OCI-LY7 (cell line): ENCODE measurements around the gene ABHD10. TPM values are rescaled to one million over a fixed set of nuclear protein-coding genes. Genes with fewer than 3 reads are reported as not detected.

Experiments used
- BruUV-seq: library from RNA; stranded (reverse); fragments of 400-500 nt; replicated peaks from 2 replicates; lab custom pipeline; 2021; lab: Mats Ljungman, UMichigan
- CTCF ChIA-PET: fragments of 300-600 bp; sonication (Branson Sonifier 250); formaldehyde crosslinking; loops from one replicate; lab custom pipeline; 2022; ENCODE audit warnings: antibody characterized with exemption; ENCODE audit not compliant: unreplicated experiment; lab: Charles Lee
- POLR2A ChIA-PET: fragments of 300-600 bp; sonication (Branson Sonifier 250); formaldehyde crosslinking; loops from one replicate; lab custom pipeline; 2022; ENCODE audit warnings: antibody characterized with exemption; lab: Charles Lee
- DNase-seq: peaks from one replicate; pipeline ENCODE4 v3.0.0-alpha.2; 2015; ENCODE audit warnings: low spot score
- H2AFZ ChIP-seq: fragments of 200-600 bp; sonication (generic), shearing (Covaris generic); 2 replicates; pipeline ENCODE4 v1.6.1; 2014; ENCODE audit warnings: mild to moderate bottlenecking, antibody characterized with exemption, low read length, moderate library complexity
- H3K27ac ChIP-seq: fragments of 200-600 bp; sonication (generic); 2 replicates; pipeline ENCODE4 v1.5.1; 2014; ENCODE audit warnings: mixed run types, low read depth, mild to moderate bottlenecking, moderate library complexity, low read length, inconsistent platforms; ENCODE audit not compliant: poor library complexity, severe bottlenecking
- H3K36me3 ChIP-seq: fragments of 200-600 bp; sonication (generic); 2 replicates; pipeline ENCODE4 v1.6.1; 2014; ENCODE audit warnings: mild to moderate bottlenecking, antibody characterized with exemption, low read length, moderate library complexity, mixed read lengths; ENCODE audit not compliant: insufficient read depth
- H3K4me1 ChIP-seq: fragments of 200-600 bp; sonication (generic); 2 replicates; pipeline ENCODE4 v1.5.1; 2014; ENCODE audit warnings: mild to moderate bottlenecking, low read length; ENCODE audit not compliant: insufficient read depth, poor library complexity, severe bottlenecking
- H3K4me2 ChIP-seq: fragments of 200-600 bp; sonication (generic); 2 replicates; pipeline ENCODE4 v1.6.1; 2014; ENCODE audit warnings: mild to moderate bottlenecking, low read length
- H3K4me3 ChIP-seq: fragments of 200-600 bp; sonication (generic); 2 replicates; pipeline ENCODE4 v1.5.1; 2014; ENCODE audit warnings: mild to moderate bottlenecking, low read depth, low read length; ENCODE audit not compliant: poor library complexity, severe bottlenecking
- H3K79me2 ChIP-seq: fragments of 200-600 bp; sonication (generic); 2 replicates; pipeline ENCODE4 v1.6.1; 2016; ENCODE audit warnings: low read depth, mild to moderate bottlenecking, low read length, moderate library complexity, mixed read lengths; ENCODE audit not compliant: insufficient read depth
- H3K9me2 ChIP-seq: fragments of 200-600 bp; sonication (generic); 2 replicates; pipeline ENCODE4 v1.6.1; 2016; ENCODE audit warnings: mild to moderate bottlenecking, low read length, mixed read lengths; ENCODE audit not compliant: insufficient read depth
- H3K9me3 ChIP-seq: fragments of 200-600 bp; sonication (generic); 2 replicates; pipeline ENCODE4 v1.6.1; 2014; ENCODE audit warnings: mild to moderate bottlenecking, mixed run types, low read length, mixed read lengths
- H4K20me1 ChIP-seq: fragments of 200-600 bp; sonication (generic); 2 replicates; pipeline ENCODE4 v1.6.1; 2014; ENCODE audit warnings: mild to moderate bottlenecking, antibody characterized with exemption, low read length, moderate library complexity, mixed read lengths; ENCODE audit not compliant: insufficient read depth
- EZH2phosphoT487 ChIP-seq: fragments of 200-600 bp; sonication (generic); IDR thresholded peaks from 2 replicates; pipeline ENCODE4 v1.6.1; 2018; ENCODE audit warnings: low read depth, borderline replicate concordance, mild to moderate bottlenecking, mixed run types, antibody characterized with exemption, low read length, moderate library complexity, mixed read lengths
- intact Hi-C: fragments of 100-400 bp; cut with micrococcal nuclease; formaldehyde crosslinking; loops from one replicate; pipeline ENCODE4 v1.10.0; 2022; ENCODE audit not compliant: unreplicated experiment
- total RNA-seq, 2 experiments: library from RNA; depleted of rRNA in 1 of 2; stranded (reverse); fragments of >200 nt in 1 of 2; shearing (Covaris generic) in 1 of 2; gene quantifications; 2 replicates each; pipeline ENCODE4 v1.2.3, GENCODE V29; 2014 to 2022
- TF ChIP-seq, protein P1 (sequence below): fragments of 200-600 bp; sonication (generic); conservative IDR thresholded peaks from 2 replicates; pipeline ENCODE4 v1.5.1; 2014; ENCODE audit warnings: mild to moderate bottlenecking, antibody characterized with exemption, low read length, moderate library complexity, mixed read lengths

The ABHD10 gene
- total RNA-seq, 2 experiments from 2014 or later, result 40.8 to 46.5 TPM

DNA sequence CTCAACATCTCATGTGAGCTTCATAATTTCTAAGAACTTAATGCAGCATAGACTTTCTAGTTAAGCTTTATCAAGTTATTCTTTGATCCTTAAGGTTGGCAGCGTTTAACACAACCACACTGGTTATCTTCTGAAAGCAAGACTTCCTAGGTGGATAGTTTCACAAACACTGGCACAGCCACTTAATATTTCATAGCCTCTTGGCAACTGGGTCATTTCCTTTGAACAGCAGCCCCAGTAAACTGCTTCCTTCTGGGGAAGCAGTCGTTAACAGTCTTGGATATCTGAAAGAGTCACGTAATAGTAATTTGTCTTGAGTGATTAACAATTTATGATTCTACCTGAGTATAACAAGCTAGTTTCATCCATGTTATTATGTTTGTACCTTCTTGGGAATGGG, 45.9 kb upstream of the ABHD10 start:
- H3K4me2 ChIP-seq, result no peak overlapping the region

DNA sequence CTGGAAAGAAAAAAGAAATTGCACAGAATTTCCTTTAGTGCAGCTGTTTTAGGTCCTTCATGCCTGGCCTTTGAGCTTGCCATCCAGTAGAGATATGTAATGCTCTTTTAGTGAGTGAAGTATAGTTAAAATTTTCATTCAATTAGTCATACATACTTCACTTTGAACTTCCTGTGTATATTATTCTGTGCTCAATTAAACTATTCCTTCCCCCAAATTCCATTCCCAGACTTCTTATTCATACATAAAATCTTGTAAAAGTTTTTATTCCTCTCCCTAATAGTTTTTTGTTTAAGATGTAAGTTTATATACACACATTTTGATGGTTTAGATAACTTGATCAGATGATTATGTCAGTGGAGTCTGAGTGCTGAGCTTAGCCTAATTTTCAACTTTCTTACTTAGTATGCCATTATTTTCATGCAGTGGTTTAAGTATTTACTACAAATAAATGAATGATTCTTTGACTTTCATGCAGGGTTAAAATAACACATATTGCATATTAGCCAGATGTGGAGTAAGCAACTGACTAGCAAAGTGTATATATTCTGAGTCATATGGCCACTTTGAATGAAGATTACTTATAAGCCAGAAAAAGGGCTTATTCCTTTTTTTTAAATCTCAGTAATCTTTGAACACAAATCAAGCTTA, 42.5 kb upstream of the ABHD10 start:
- no peak overlapping the region for H3K27ac ChIP-seq
- no peaks in the 10 kb centered on the region for H3K36me3 ChIP-seq
- H3K79me2 ChIP-seq, result no peaks in the 10 kb centered on the region
- CTCF ChIA-PET, result no interaction called here
- H3K4me1 ChIP-seq, result no peaks in the 10 kb centered on the region
- intact Hi-C loops, result no loop called here
- no peak for TF ChIP-seq EZH2phosphoT487
- TF ChIP-seq, protein P1, sequence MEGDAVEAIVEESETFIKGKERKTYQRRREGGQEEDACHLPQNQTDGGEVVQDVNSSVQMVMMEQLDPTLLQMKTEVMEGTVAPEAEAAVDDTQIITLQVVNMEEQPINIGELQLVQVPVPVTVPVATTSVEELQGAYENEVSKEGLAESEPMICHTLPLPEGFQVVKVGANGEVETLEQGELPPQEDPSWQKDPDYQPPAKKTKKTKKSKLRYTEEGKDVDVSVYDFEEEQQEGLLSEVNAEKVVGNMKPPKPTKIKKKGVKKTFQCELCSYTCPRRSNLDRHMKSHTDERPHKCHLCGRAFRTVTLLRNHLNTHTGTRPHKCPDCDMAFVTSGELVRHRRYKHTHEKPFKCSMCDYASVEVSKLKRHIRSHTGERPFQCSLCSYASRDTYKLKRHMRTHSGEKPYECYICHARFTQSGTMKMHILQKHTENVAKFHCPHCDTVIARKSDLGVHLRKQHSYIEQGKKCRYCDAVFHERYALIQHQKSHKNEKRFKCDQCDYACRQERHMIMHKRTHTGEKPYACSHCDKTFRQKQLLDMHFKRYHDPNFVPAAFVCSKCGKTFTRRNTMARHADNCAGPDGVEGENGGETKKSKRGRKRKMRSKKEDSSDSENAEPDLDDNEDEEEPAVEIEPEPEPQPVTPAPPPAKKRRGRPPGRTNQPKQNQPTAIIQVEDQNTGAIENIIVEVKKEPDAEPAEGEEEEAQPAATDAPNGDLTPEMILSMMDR, result no peak
- H3K9me3 ChIP-seq, result no peaks in the 10 kb centered on the region
- POLR2A ChIA-PET, result interaction anchor here (0.6 to 1.2 kb wide), 6 partner anchors 9 to 304 kb away, joined by 3 to 4 read pairs (median 3); no protein-coding TSS in a partner anchor
- H3K9me2 ChIP-seq, result no peaks in the 10 kb centered on the region
- BruUV-seq, result no TSS peak
- H2AFZ ChIP-seq, result no peak overlapping the region
- no peak overlapping the region for H3K4me3 ChIP-seq
- no peak for DNase-seq
- H4K20me1 ChIP-seq, result no peaks in the 10 kb centered on the region
- no peak overlapping the region for H3K4me2 ChIP-seq

More for the DNA sequence above, 45.9 kb upstream of the ABHD10 start:
- no peak overlapping the region for H2AFZ ChIP-seq
- intact Hi-C loops, result no loop called here
- CTCF ChIA-PET, result no interaction called here
- no peaks in the 10 kb centered on the region for H3K4me1 ChIP-seq
- POLR2A ChIA-PET, result interaction anchor here (0.5 to 1.6 kb wide), 3 partner anchors 13 to 100 kb away, joined by 4 to 7 read pairs (median 4); no protein-coding TSS in a partner anchor
- no peak overlapping the region for H3K4me3 ChIP-seq
- no peaks in the 10 kb centered on the region for H4K20me1 ChIP-seq
- no TSS peak for BruUV-seq
- H3K27ac ChIP-seq, result no peak overlapping the region
- no peak for DNase-seq
- H3K9me3 ChIP-seq, result no peaks in the 10 kb centered on the region
- H3K79me2 ChIP-seq, result no peaks in the 10 kb centered on the region
- no peaks in the 10 kb centered on the region for H3K9me2 ChIP-seq
- TF ChIP-seq, protein P1, result no peak
- TF ChIP-seq EZH2phosphoT487, result no peak
- no peaks in the 10 kb centered on the region for H3K36me3 ChIP-seq

DNA sequence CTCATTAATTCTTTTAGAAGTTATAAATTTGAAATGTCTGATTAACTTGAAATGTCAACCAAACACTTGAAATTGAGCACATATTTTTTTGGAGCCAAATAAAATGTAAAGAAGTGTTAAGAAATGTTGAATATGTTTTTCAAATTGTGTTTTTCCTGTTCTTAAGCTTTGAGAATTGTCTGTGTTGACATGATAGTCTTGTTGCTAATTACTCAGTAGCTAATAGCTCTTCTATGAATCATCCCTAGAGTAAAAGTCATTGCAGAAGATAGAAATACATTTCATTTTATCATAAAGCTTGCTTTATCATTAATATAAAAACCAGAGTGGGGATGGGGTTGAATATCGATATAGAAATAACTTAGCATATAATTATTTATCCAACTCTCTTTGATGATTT, 41.9 kb upstream of the ABHD10 start:
- Histone ChIP-seq H3K4me3 (no peak overlapping the region), H3K9me3 (no peaks in the 10 kb centered on the region), H3K4me1 (no peaks in the 10 kb centered on the region), H2AFZ (no peak overlapping the region), H3K79me2 (no peaks in the 10 kb centered on the region), H3K36me3 (no peaks in the 10 kb centered on the region), H3K9me2 (no peaks in the 10 kb centered on the region), H3K27ac (no peak overlapping the region), H3K4me2 (no peak overlapping the region), H4K20me1 (no peaks in the 10 kb centered on the region)
- POLR2A ChIA-PET, result interaction anchor here (0.8 to 1.2 kb wide), 5 partner anchors 9 to 304 kb away, joined by 3 to 4 read pairs (median 3); no protein-coding TSS in a partner anchor
- TF ChIP-seq EZH2phosphoT487, result no peak
- CTCF ChIA-PET, result no interaction called here
- no TSS peak for BruUV-seq
- intact Hi-C loops, result no loop called here
- no peak for DNase-seq
